Liver (tissue), 9 donors: ENCODE results near the gene LIMS2. TPM values are rescaled to one million over a fixed set of nuclear protein-coding genes. Genes with fewer than 3 reads are reported as not detected.

ENCODE experiments used
- DNase-seq: peaks from one replicate; pipeline ENCODE4 v3.0.0-alpha.2; 2017; ENCODE audit warnings: low spot score
- H3K27ac ChIP-seq, 2 donors: one replicate each; pipeline ENCODE4 v1.7.0; 2013; ENCODE audit warnings: inconsistent platforms in 2 of 2, low read length in 2 of 2, control low read depth in 1 of 2, low read depth in 1 of 2, mild to moderate bottlenecking in 1 of 2
- H3K27me3 ChIP-seq, 4 donors: one replicate each; pipeline versions ENCODE4 v1.6.1 to v1.7.0; 2013; ENCODE audit warnings: low read length in 3 of 4, inconsistent platforms in 1 of 4, mild to moderate bottlenecking in 1 of 4, moderate library complexity in 1 of 4; ENCODE audit not compliant: control insufficient read depth in 4 of 4, insufficient read depth in 4 of 4
- H3K36me3 ChIP-seq, 4 donors: one replicate each; pipeline versions ENCODE4 v1.6.1 to v1.7.0; 2013; ENCODE audit warnings: low read length in 3 of 4, mild to moderate bottlenecking in 3 of 4, low read depth in 1 of 4, moderate library complexity in 1 of 4; ENCODE audit not compliant: control insufficient read depth in 4 of 4, insufficient read depth in 3 of 4
- H3K4me1 ChIP-seq, 4 donors: one replicate each; pipeline versions ENCODE4 v1.6.1 to v1.7.0; 2013; ENCODE audit warnings: low read length in 3 of 4, mild to moderate bottlenecking in 3 of 4, moderate library complexity in 1 of 4; ENCODE audit not compliant: control insufficient read depth in 4 of 4, insufficient read depth in 4 of 4
- H3K4me3 ChIP-seq, 3 donors: one replicate each; pipeline versions ENCODE4 v1.6.1 to v1.7.0; 2013; ENCODE audit warnings: low read length in 3 of 3, control low read depth in 1 of 3, low read depth in 1 of 3, mild to moderate bottlenecking in 1 of 3
- H3K9ac ChIP-seq, 2 donors: one replicate each; pipeline ENCODE4 v1.7.0; 2013; ENCODE audit warnings: low read length in 2 of 2, mild to moderate bottlenecking in 2 of 2, moderate library complexity in 2 of 2, control low read depth in 1 of 2, low read depth in 1 of 2
- H3K9me3 ChIP-seq, 4 donors: one replicate each; pipeline versions ENCODE4 v1.6.1 to v1.7.0; 2013; ENCODE audit warnings: low read length in 3 of 4; ENCODE audit not compliant: control insufficient read depth in 4 of 4
- EGR1 ChIP-seq, 2 donors: IDR thresholded peaks; 2 replicates each; pipeline ENCODE4 v1.6.1; 2016 to 2018; ENCODE audit warnings: antibody characterized with exemption in 2 of 2, low read depth in 2 of 2
- FOXA1 ChIP-seq: IDR thresholded peaks from 2 replicates; pipeline ENCODE4 v1.6.1; 2016; ENCODE audit warnings: antibody characterized with exemption
- FOXA2 ChIP-seq: IDR thresholded peaks from 2 replicates; pipeline ENCODE4 v1.6.1; 2016; ENCODE audit warnings: antibody characterized with exemption
- GABPA ChIP-seq, 2 donors: IDR thresholded peaks in 1 of 2; conservative IDR thresholded peaks in 1 of 2; 2 replicates each; pipeline ENCODE4 v1.6.1; 2016; ENCODE audit warnings: antibody characterized with exemption in 2 of 2, mild to moderate bottlenecking in 1 of 2, moderate library complexity in 1 of 2
- HNF4A ChIP-seq, 2 donors: conservative IDR thresholded peaks; 2 replicates each; pipeline ENCODE4 v1.6.1; 2016; ENCODE audit warnings: antibody characterized with exemption in 2 of 2, mild to moderate bottlenecking in 2 of 2
- HNF4G ChIP-seq: IDR thresholded peaks from 2 replicates; pipeline ENCODE4 v1.6.1; 2016; ENCODE audit warnings: antibody characterized with exemption
- JUND ChIP-seq, 2 donors: IDR thresholded peaks; 2 replicates each; pipeline ENCODE4 v1.6.1; 2016; ENCODE audit warnings: antibody characterized with exemption in 2 of 2
- MAX ChIP-seq: IDR thresholded peaks from 2 replicates; pipeline ENCODE4 v1.6.1; 2016; ENCODE audit warnings: antibody characterized with exemption
- NR2F2 ChIP-seq: IDR thresholded peaks from 2 replicates; pipeline ENCODE4 v1.6.1; 2016; ENCODE audit warnings: antibody characterized with exemption
- RAD21 ChIP-seq, 2 donors: IDR thresholded peaks; 2 replicates each; pipeline ENCODE4 v1.6.1; 2016; ENCODE audit warnings: antibody characterized with exemption in 2 of 2, mild to moderate bottlenecking in 2 of 2
- RXRA ChIP-seq, 2 donors: IDR thresholded peaks; 2 replicates each; pipeline ENCODE4 v1.6.1; 2017 to 2018; ENCODE audit warnings: antibody characterized with exemption in 2 of 2, mild to moderate bottlenecking in 1 of 2
- SP1 ChIP-seq: IDR thresholded peaks from 2 replicates; pipeline ENCODE4 v1.6.1; 2018; ENCODE audit warnings: antibody characterized with exemption, mild to moderate bottlenecking
- TAF1 ChIP-seq: conservative IDR thresholded peaks from 2 replicates; pipeline ENCODE4 v1.6.1; 2016; ENCODE audit warnings: antibody characterized with exemption, mild to moderate bottlenecking
- YY1 ChIP-seq: IDR thresholded peaks from 2 replicates; pipeline ENCODE4 v1.6.1; 2016; ENCODE audit warnings: antibody characterized with exemption, mild to moderate bottlenecking
- WGBS: extraction: QIAGEN DNeasy Blood & Tissue Kit; methylation state at CpG from one replicate; pipeline ENCODE4 v1.1.7; 2013; 5-methylcytosine and 5-hydroxymethylcytosine counted together
- polyA plus RNA-seq, 2 donors: library from polyadenylated mRNA; stranded (reverse) in 1 of 2; unstranded in 1 of 2; fragments of 200-250 nt in 1 of 2; fragments of >200 nt in 1 of 2; fragmentation: Nextera tagmentation in 1 of 2; extraction: Ambion mirVana in 1 of 2; gene quantifications; one replicate each; pipeline versions ENCODE4 v1.2.1 to v1.2.3, GENCODE V29; 2013 to 2015
- total RNA-seq, 2 donors: library from RNA; depleted of rRNA; stranded (reverse); fragments of >200 nt; gene quantifications; one replicate each; pipeline ENCODE4 v1.2.3, GENCODE V29; 2014
- TF ChIP-seq, protein P1 (sequence below): IDR thresholded peaks from 2 replicates; pipeline ENCODE4 v1.6.1; 2016; ENCODE audit warnings: antibody characterized with exemption, mild to moderate bottlenecking
- TF ChIP-seq, protein P2 (sequence below): IDR thresholded peaks from 2 replicates; pipeline ENCODE4 v1.6.1; 2016; ENCODE audit warnings: antibody characterized with exemption
- TF ChIP-seq, protein P3 (sequence below): fragments of 150-350 bp; IDR thresholded peaks from 2 replicates; pipeline ENCODE4 v1.5.1; 2017; ENCODE audit warnings: improper control_type of control experiment, low read depth, low read length; ENCODE audit not compliant: missing input control
- TF ChIP-seq, protein P4 (sequence below): IDR thresholded peaks from 2 replicates; pipeline ENCODE4 v1.6.1; 2016; ENCODE audit warnings: antibody characterized with exemption
- donor health status: healthy.
- donor health status: healthy.
- donor health status: healthy.
- donor health status: healthy.
- donor health status: healthy.

LIMS2 gene
- total and polyA plus RNA-seq, 4 donors = 1.4 to 17.9 (median 16.1) TPM

- TF ChIP-seq YY1 (no peak), SP1 (no peak), HNF4A (conservative IDR thresholded peaks at IDR 0.05) (no peak), RXRA (IDR thresholded peaks at IDR 0.05) (no peak), RAD21 (IDR thresholded peaks at IDR 0.05) (no peak), FOXA1 (no peak), GABPA (IDR thresholded peaks at IDR 0.05 in 1 of 2, conservative IDR thresholded peaks at IDR 0.05 in 1 of 2) (no peak), EGR1 (IDR thresholded peaks at IDR 0.05; ENCODE audit: low read depth in 2 of 2) (no peak), MAX (no peak), HNF4G (no peak), JUND (IDR thresholded peaks at IDR 0.05) (no peak), FOXA2 (no peak), NR2F2 (no peak), TAF1 (no peak)
- TF ChIP-seq, protein P1, sequence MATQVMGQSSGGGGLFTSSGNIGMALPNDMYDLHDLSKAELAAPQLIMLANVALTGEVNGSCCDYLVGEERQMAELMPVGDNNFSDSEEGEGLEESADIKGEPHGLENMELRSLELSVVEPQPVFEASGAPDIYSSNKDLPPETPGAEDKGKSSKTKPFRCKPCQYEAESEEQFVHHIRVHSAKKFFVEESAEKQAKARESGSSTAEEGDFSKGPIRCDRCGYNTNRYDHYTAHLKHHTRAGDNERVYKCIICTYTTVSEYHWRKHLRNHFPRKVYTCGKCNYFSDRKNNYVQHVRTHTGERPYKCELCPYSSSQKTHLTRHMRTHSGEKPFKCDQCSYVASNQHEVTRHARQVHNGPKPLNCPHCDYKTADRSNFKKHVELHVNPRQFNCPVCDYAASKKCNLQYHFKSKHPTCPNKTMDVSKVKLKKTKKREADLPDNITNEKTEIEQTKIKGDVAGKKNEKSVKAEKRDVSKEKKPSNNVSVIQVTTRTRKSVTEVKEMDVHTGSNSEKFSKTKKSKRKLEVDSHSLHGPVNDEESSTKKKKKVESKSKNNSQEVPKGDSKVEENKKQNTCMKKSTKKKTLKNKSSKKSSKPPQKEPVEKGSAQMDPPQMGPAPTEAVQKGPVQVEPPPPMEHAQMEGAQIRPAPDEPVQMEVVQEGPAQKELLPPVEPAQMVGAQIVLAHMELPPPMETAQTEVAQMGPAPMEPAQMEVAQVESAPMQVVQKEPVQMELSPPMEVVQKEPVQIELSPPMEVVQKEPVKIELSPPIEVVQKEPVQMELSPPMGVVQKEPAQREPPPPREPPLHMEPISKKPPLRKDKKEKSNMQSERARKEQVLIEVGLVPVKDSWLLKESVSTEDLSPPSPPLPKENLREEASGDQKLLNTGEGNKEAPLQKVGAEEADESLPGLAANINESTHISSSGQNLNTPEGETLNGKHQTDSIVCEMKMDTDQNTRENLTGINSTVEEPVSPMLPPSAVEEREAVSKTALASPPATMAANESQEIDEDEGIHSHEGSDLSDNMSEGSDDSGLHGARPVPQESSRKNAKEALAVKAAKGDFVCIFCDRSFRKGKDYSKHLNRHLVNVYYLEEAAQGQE = no peak
- TF ChIP-seq, protein P2, sequence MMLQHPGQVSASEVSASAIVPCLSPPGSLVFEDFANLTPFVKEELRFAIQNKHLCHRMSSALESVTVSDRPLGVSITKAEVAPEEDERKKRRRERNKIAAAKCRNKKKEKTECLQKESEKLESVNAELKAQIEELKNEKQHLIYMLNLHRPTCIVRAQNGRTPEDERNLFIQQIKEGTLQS = no peak
- TF ChIP-seq, protein P3, sequence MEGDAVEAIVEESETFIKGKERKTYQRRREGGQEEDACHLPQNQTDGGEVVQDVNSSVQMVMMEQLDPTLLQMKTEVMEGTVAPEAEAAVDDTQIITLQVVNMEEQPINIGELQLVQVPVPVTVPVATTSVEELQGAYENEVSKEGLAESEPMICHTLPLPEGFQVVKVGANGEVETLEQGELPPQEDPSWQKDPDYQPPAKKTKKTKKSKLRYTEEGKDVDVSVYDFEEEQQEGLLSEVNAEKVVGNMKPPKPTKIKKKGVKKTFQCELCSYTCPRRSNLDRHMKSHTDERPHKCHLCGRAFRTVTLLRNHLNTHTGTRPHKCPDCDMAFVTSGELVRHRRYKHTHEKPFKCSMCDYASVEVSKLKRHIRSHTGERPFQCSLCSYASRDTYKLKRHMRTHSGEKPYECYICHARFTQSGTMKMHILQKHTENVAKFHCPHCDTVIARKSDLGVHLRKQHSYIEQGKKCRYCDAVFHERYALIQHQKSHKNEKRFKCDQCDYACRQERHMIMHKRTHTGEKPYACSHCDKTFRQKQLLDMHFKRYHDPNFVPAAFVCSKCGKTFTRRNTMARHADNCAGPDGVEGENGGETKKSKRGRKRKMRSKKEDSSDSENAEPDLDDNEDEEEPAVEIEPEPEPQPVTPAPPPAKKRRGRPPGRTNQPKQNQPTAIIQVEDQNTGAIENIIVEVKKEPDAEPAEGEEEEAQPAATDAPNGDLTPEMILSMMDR = no peak
- TF ChIP-seq, protein P4, sequence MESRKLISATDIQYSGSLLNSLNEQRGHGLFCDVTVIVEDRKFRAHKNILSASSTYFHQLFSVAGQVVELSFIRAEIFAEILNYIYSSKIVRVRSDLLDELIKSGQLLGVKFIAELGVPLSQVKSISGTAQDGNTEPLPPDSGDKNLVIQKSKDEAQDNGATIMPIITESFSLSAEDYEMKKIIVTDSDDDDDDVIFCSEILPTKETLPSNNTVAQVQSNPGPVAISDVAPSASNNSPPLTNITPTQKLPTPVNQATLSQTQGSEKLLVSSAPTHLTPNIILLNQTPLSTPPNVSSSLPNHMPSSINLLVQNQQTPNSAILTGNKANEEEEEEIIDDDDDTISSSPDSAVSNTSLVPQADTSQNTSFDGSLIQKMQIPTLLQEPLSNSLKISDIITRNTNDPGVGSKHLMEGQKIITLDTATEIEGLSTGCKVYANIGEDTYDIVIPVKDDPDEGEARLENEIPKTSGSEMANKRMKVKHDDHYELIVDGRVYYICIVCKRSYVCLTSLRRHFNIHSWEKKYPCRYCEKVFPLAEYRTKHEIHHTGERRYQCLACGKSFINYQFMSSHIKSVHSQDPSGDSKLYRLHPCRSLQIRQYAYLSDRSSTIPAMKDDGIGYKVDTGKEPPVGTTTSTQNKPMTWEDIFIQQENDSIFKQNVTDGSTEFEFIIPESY = no peak
- Histone ChIP-seq H3K36me3 (no peaks in the 10 kb centered on the region), H3K9me3 (no peaks in the 10 kb centered on the region), H3K4me3 (no peak overlapping the region), H3K4me1 (no peaks in the 10 kb centered on the region), H3K27ac (no peak overlapping the region), H3K27me3 (no peaks in the 10 kb centered on the region), H3K9ac (no peak overlapping the region)
- WGBS = 96% methylated on average over 6 of the region's 6 CpGs
- DNase-seq = no peak
Measured at GRCh38 chr2:127619203-127619590, 56.1 kb downstream of the LIMS2 start.
